GM12891 (cell line): Measurements from ENCODE around the gene GRIK4.

Experiments
- DNase-seq: peaks from one replicate; pipeline ENCODE4 v3.0.0; 2011; ENCODE audit warnings: low spot score; ENCODE audit not compliant: insufficient read length
- FAIRE-seq: peaks from 2 replicates; lab custom pipeline; 2011; peaks lifted over from hg19 to GRCh38; lab: Jason Lieb, UNC
- PAX5 ChIP-seq: IDR thresholded peaks from 2 replicates; pipeline ENCODE4 v1.6.1; 2011; ENCODE audit warnings: low read length, moderate library complexity, mild to moderate bottlenecking; ENCODE audit not compliant: insufficient read depth, severe bottlenecking
- POLR2A ChIP-seq: IDR thresholded peaks from 2 replicates; pipeline ENCODE4 v1.6.1; 2011; ENCODE audit warnings: low read depth, low read length, control low read depth
- POLR2AphosphoS5 ChIP-seq: IDR thresholded peaks from 2 replicates; pipeline ENCODE4 v1.6.1; 2011; ENCODE audit warnings: low read depth, low read length, control low read depth
- POU2F2 ChIP-seq: IDR thresholded peaks from 2 replicates; pipeline ENCODE4 v1.6.1; 2011; ENCODE audit warnings: low read depth, mild to moderate bottlenecking, control low read depth, low read length, moderate library complexity
- SPI1 ChIP-seq: IDR thresholded peaks from 2 replicates; pipeline ENCODE4 v1.6.1; 2011; ENCODE audit warnings: low read depth, low read length, control low read depth
- TAF1 ChIP-seq: IDR thresholded peaks from 2 replicates; pipeline ENCODE4 v1.6.1; 2011; ENCODE audit warnings: low read depth, low read length, control low read depth

GRIK4 gene

GRCh38 chr11:120505801-120506425 is 5.6 kb upstream of the GRIK4 start:
- FAIRE-seq = no peak
- no peak for DNase-seq
- TF ChIP-seq POLR2AphosphoS5 (no peak), PAX5 (no peak), TAF1 (no peak), POU2F2 (no peak), SPI1 (no peak), POLR2A (no peak)

- no peak for DNase-seq
- TF ChIP-seq POLR2A (no peak), POU2F2 (no peak), SPI1 (no peak), TAF1 (no peak), POLR2AphosphoS5 (no peak)
- no peak for FAIRE-seq
Observed at GRCh38 chr11:120509346-120510053, 2.0 kb upstream of the GRIK4 start.

- FAIRE-seq (peak; percentile 43), DNase-seq (no peak)
- TF ChIP-seq POLR2AphosphoS5 = no peak
- TF ChIP-seq POU2F2 = no peak
- no peak for TF ChIP-seq POLR2A
- no peak for TF ChIP-seq PAX5
- TF ChIP-seq SPI1 = no peak
- TF ChIP-seq TAF1 = no peak
Observed at GRCh38 chr11:120510406-120511115, 987 bp upstream of the GRIK4 start.

GRCh38 chr11:120511820-120512738 is 531 bp downstream of the GRIK4 start:
- TF ChIP-seq SPI1 = no peak
- no peak for TF ChIP-seq POU2F2
- no peak for TF ChIP-seq TAF1
- DNase-seq (no peak), FAIRE-seq (no peak)

GRCh38 chr11:120512739-120513435 is 1.3 kb downstream of the GRIK4 start:
- no peak for FAIRE-seq
- no peak for DNase-seq

GRCh38 chr11:120513436-120514315 is 2.1 kb downstream of the GRIK4 start:
- TF ChIP-seq SPI1 (no peak), POLR2AphosphoS5 (no peak), TAF1 (no peak), PAX5 (no peak), POLR2A (no peak)
- FAIRE-seq (no peak), DNase-seq (no peak)

More at GRCh38 chr11:120512739-120513435, 1.3 kb downstream of the GRIK4 start:
- no peak for TF ChIP-seq TAF1
- TF ChIP-seq POLR2AphosphoS5 = no peak
- no peak for TF ChIP-seq PAX5
- no peak for TF ChIP-seq POLR2A
- no peak for TF ChIP-seq POU2F2
- TF ChIP-seq SPI1 = no peak

- no peak for FAIRE-seq
Observed at GRCh38 chr11:120514541-120515121, 3.1 kb downstream of the GRIK4 start.

More at GRCh38 chr11:120514541-120515121, 3.1 kb downstream of the GRIK4 start:
- no peak for DNase-seq
- TF ChIP-seq SPI1 (no peak), TAF1 (no peak), POLR2A (no peak), PAX5 (no peak), POLR2AphosphoS5 (no peak), POU2F2 (no peak)
